Endothelial cell of umbilical vein (primary cell): ENCODE measurements around the gene CTIF. TPM values are rescaled to one million over a fixed set of nuclear protein-coding genes. Genes with fewer than 3 reads are reported as not detected.

ENCODE experiments used
- BruUV-seq: library from RNA; stranded (reverse); fragments of 400-500 nt; replicated peaks from 2 replicates; lab custom pipeline; 2021; lab: Mats Ljungman, UMichigan
- CTCF ChIA-PET: fragments of 300-600, 350-600 bp; sonication (Branson Sonifier 250); formaldehyde crosslinking; loops from one replicate; lab custom pipeline; 2021; ENCODE audit warnings: antibody characterized with exemption, inconsistent platforms; lab: Charles Lee
- POLR2A ChIA-PET: fragments of 300-600, 350-600 bp; sonication (Branson Sonifier 250); formaldehyde crosslinking; loops from one replicate; lab custom pipeline; 2021; ENCODE audit warnings: antibody characterized with exemption, inconsistent platforms; lab: Charles Lee
- DNase-seq: peaks from one replicate; pipeline ENCODE4 v3.0.0-alpha.2; 2011; ENCODE audit warnings: low read depth, low spot score
- FAIRE-seq: peaks from 2 replicates; lab custom pipeline; 2011; peaks lifted over from hg19 to GRCh38; lab: Jason Lieb, UNC
- H2AFZ ChIP-seq: 2 replicates; pipeline ENCODE4 v1.6.0; 2012; ENCODE audit warnings: low read depth, low read length, control low read depth, inconsistent platforms
- H3K27ac ChIP-seq: 2 replicates; pipeline ENCODE4 v1.5.1; 2011; ENCODE audit warnings: low read depth, mild to moderate bottlenecking, control low read depth, low read length, moderate library complexity; ENCODE audit not compliant: insufficient read depth
- H3K27me3 ChIP-seq, 2 experiments: 2 replicates each; pipeline versions ENCODE4 v1.6.0 to v1.6.1; 2011; ENCODE audit warnings: low read length in 2 of 2, mixed read lengths in 1 of 2; ENCODE audit not compliant: control insufficient read depth in 2 of 2, insufficient read depth in 2 of 2
- H3K36me3 ChIP-seq, 2 experiments: 2 replicates in 1 of 2; 3 replicates in 1 of 2; pipeline ENCODE4 v1.5.1; 2011; ENCODE audit warnings: low read length in 2 of 2, mild to moderate bottlenecking in 1 of 2, moderate library complexity in 1 of 2; ENCODE audit not compliant: control insufficient read depth in 2 of 2, insufficient read depth in 2 of 2; ENCODE audit errors: extremely low read depth in 1 of 2
- H3K4me1 ChIP-seq: 3 replicates; pipeline ENCODE4 v1.5.1; 2011; ENCODE audit warnings: mild to moderate bottlenecking, low read length; ENCODE audit not compliant: control insufficient read depth, insufficient read depth; ENCODE audit errors: extremely low read depth
- H3K4me2 ChIP-seq: 2 replicates; pipeline ENCODE4 v1.6.1; 2011; ENCODE audit warnings: low read length, control low read depth, mixed read lengths; ENCODE audit not compliant: insufficient read depth
- H3K4me3 ChIP-seq, 3 experiments: fragments of 200-600 bp in 1 of 3; sonication (generic), shearing (Covaris generic) in 1 of 3; replicated peaks in 1 of 3; 2 replicates each; pipeline ENCODE4 v1.5.1; 2011 to 2016; ENCODE audit warnings: control low read depth in 3 of 3, low read length in 3 of 3, mild to moderate bottlenecking in 2 of 3, inconsistent platforms in 1 of 3, low read depth in 1 of 3, moderate library complexity in 1 of 3; ENCODE audit not compliant: insufficient read depth in 1 of 3
- H3K79me2 ChIP-seq: 2 replicates; pipeline ENCODE4 v1.6.0; 2012; ENCODE audit warnings: low read length, inconsistent platforms; ENCODE audit not compliant: control insufficient read depth, insufficient read depth
- H3K9ac ChIP-seq: replicated peaks from 2 replicates; pipeline ENCODE3; 2011; ENCODE audit warnings: low read length, control low read depth; ENCODE audit not compliant: insufficient read depth; ENCODE audit errors: extremely low read depth
- H3K9me1 ChIP-seq: replicated peaks from 3 replicates; pipeline ENCODE4 v1.6.0; 2011; ENCODE audit warnings: mild to moderate bottlenecking, low read length; ENCODE audit not compliant: control insufficient read depth, insufficient read depth; ENCODE audit errors: extremely low read depth
- H3K9me3 ChIP-seq: replicated peaks from 2 replicates; pipeline ENCODE4 v1.5.1; 2012; ENCODE audit warnings: low read length, inconsistent platforms; ENCODE audit not compliant: control insufficient read depth, insufficient read depth
- H4K20me1 ChIP-seq: replicated peaks from 2 replicates; pipeline ENCODE3; 2011; ENCODE audit warnings: mild to moderate bottlenecking, low read length; ENCODE audit not compliant: control insufficient read depth, insufficient read depth; ENCODE audit errors: extremely low read depth
- EZH2 ChIP-seq: IDR thresholded peaks from 2 replicates; pipeline ENCODE4 v1.6.1; 2012; ENCODE audit warnings: borderline replicate concordance, low read depth, mild to moderate bottlenecking, moderate library complexity, low read length, inconsistent platforms; ENCODE audit not compliant: severe bottlenecking
- FOS ChIP-seq: IDR thresholded peaks from 2 replicates; pipeline ENCODE4 v1.6.1; 2011; ENCODE audit warnings: mild to moderate bottlenecking, low read length, moderate library complexity, borderline replicate concordance; ENCODE audit not compliant: insufficient read depth
- GATA2 ChIP-seq: IDR thresholded peaks from 2 replicates; pipeline ENCODE4 v1.7.0; 2011; ENCODE audit warnings: low read depth, mild to moderate bottlenecking, moderate library complexity, mixed read lengths, low read length; ENCODE audit not compliant: insufficient read length, insufficient read depth
- JUN ChIP-seq: IDR thresholded peaks from 2 replicates; pipeline ENCODE4 v1.6.1; 2011; ENCODE audit warnings: borderline replicate concordance, low read depth; ENCODE audit not compliant: insufficient read length, insufficient read depth
- MAX ChIP-seq: IDR thresholded peaks from 2 replicates; pipeline ENCODE4 v1.6.1; 2011; ENCODE audit not compliant: insufficient read depth, insufficient read length
- MYC ChIP-seq: IDR thresholded peaks from one replicate; pipeline ENCODE4 v1.6.1; 2011; ENCODE audit warnings: mild to moderate bottlenecking, low read depth, low read length
- POLR2A ChIP-seq: IDR thresholded peaks from 2 replicates; pipeline ENCODE4 v1.6.1; 2012; ENCODE audit warnings: low read depth, mild to moderate bottlenecking, control low read depth, low read length
- POLR2AphosphoS5 ChIP-seq: IDR thresholded peaks from 2 replicates; pipeline ENCODE4 v1.6.1; 2012; ENCODE audit warnings: low read depth, mild to moderate bottlenecking, control low read depth, low read length, moderate library complexity; ENCODE audit not compliant: insufficient read depth
- dilution Hi-C: fragments of 300-500 bp; cut with MboI; formaldehyde crosslinking; loops from one replicate; pipeline ENCODE4 v1.15.0; 2019; ENCODE audit warnings: low sequenced_read_pairs; ENCODE audit not compliant: extremely low pct_ligation_motif_present
- intact Hi-C: fragments of 100-400 bp; cut with micrococcal nuclease; formaldehyde crosslinking; loops from one replicate; pipeline ENCODE4 v1.10.0; 2022
- polyA plus RNA-seq, 4 experiments: library from polyadenylated mRNA; depleted of rRNA in 3 of 4; stranded (reverse) in 3 of 4; unstranded in 1 of 4; fragments of >200 nt; gene quantifications; 2 replicates each; pipeline versions ENCODE4 v1.2.1 to v1.2.3, GENCODE V29; 2011 to 2012; ENCODE audit warnings: missing spikeins in 1 of 4
- total RNA-seq: library from RNA; stranded (reverse); gene quantifications from 2 replicates; pipeline ENCODE4 v1.2.3, GENCODE V29; 2021
- TF ChIP-seq, protein P1 (sequence below), 2 donors: IDR thresholded peaks; 1 replicate in 1 of 2; 2 replicates in 1 of 2; pipeline ENCODE4 v1.5.1; 2011; ENCODE audit warnings: low read length in 2 of 2, mild to moderate bottlenecking in 2 of 2, moderate library complexity in 2 of 2, control low read depth in 1 of 2, inconsistent platforms in 1 of 2, low read depth in 1 of 2; ENCODE audit not compliant: insufficient read depth in 1 of 2; ENCODE audit errors: extremely low read depth in 1 of 2

CTIF gene
- total and polyA plus RNA-seq, 2 donors (not counting 3 experiments of a cell fraction or from before 2014, with no cell fraction given), result 20.9 to 57.7 TPM

- CTCF ChIA-PET, result interaction anchor here (0.6 to 6.1 kb wide), 7 partner anchors 12 to 772 kb away, joined by 3 to 56 read pairs (median 3); no protein-coding TSS in a partner anchor
- TF ChIP-seq GATA2 (no peak), JUN (no peak), POLR2A (no peak), POLR2AphosphoS5 (no peak), MAX (no peak), MYC (no peak), FOS (no peak), EZH2 (no peak)
- TF ChIP-seq, protein P1, sequence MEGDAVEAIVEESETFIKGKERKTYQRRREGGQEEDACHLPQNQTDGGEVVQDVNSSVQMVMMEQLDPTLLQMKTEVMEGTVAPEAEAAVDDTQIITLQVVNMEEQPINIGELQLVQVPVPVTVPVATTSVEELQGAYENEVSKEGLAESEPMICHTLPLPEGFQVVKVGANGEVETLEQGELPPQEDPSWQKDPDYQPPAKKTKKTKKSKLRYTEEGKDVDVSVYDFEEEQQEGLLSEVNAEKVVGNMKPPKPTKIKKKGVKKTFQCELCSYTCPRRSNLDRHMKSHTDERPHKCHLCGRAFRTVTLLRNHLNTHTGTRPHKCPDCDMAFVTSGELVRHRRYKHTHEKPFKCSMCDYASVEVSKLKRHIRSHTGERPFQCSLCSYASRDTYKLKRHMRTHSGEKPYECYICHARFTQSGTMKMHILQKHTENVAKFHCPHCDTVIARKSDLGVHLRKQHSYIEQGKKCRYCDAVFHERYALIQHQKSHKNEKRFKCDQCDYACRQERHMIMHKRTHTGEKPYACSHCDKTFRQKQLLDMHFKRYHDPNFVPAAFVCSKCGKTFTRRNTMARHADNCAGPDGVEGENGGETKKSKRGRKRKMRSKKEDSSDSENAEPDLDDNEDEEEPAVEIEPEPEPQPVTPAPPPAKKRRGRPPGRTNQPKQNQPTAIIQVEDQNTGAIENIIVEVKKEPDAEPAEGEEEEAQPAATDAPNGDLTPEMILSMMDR (IDR thresholded peaks at IDR 0.05; ENCODE audit: extremely low read depth in 1 of 2, insufficient read depth in 1 of 2, low read depth in 1 of 2, low read length in 2 of 2), result no peak
- Histone ChIP-seq H3K27me3 (no peaks in the 10 kb centered on the region), H3K27ac (no peak overlapping the region), H3K4me2 (no peak overlapping the region), H3K4me1 (peaks cover 15% of the 10 kb centered on the region), H3K79me2 (no peaks in the 10 kb centered on the region), H3K36me3 (no peaks in the 10 kb centered on the region), H4K20me1 (no peaks in the 10 kb centered on the region), H2AFZ (no peak overlapping the region), H3K9ac (no peak overlapping the region), H3K4me3 (no peak overlapping the region), H3K9me1 (no peaks in the 10 kb centered on the region), H3K9me3 (no peaks in the 10 kb centered on the region)
- POLR2A ChIA-PET, result no interaction called here
- no TSS peak for BruUV-seq
- intact Hi-C loops, result loop anchor here (5.0 kb wide), 1 partner anchor 346 kb away; no protein-coding TSS in a partner anchor
- DNase-seq (no peak), FAIRE-seq (no peak)
- dilution Hi-C loops, result no loop called here
These were observed 137.5 kb downstream of the CTIF start for GRCh38 chr18:48676346-48676745.
